Heart right ventricle (tissue), 16 donors: ENCODE data around the gene NRXN3. TPM values are rescaled to one million over a fixed set of nuclear protein-coding genes. Genes with fewer than 3 reads are reported as not detected.

ENCODE experiments used
- ATAC-seq, 8 donors: fragments of 200-7000 bp; cut with Tn5 transposase; one replicate each; pipeline ENCODE4 v1.9.1; 2020; ENCODE audit warnings: mild to moderate bottlenecking in 8 of 8, moderate library complexity in 8 of 8, moderate number of reproducible peaks in 1 of 8
- DNase-seq, 2 donors: peaks; one replicate each; pipeline ENCODE4 v3.0.0-alpha.2; 2020
- H3K27ac ChIP-seq, 10 donors: fragments of 200-600 bp; sonication (generic) in 2 of 10; one replicate each; pipeline versions ENCODE4 v1.5.0 to v1.8.0; 2020 to 2022; ENCODE audit warnings: mild to moderate bottlenecking in 3 of 10
- H3K27me3 ChIP-seq, 7 donors: fragments of 200-600 bp; one replicate each; pipeline ENCODE4 v1.8.0; 2021 to 2022; ENCODE audit warnings: mild to moderate bottlenecking in 2 of 7
- H3K36me3 ChIP-seq, 9 donors: fragments of 200-600 bp; sonication (generic) in 1 of 9; one replicate each; pipeline versions ENCODE4 v1.5.0 to v1.8.0; 2020 to 2022; ENCODE audit warnings: mild to moderate bottlenecking in 2 of 9
- H3K4me1 ChIP-seq, 9 donors: fragments of 200-600 bp; sonication (generic) in 1 of 9; one replicate each; pipeline versions ENCODE4 v1.5.0 to v1.8.0; 2020 to 2022; ENCODE audit warnings: mild to moderate bottlenecking in 4 of 9
- H3K4me3 ChIP-seq, 10 donors: fragments of 200-600 bp; sonication (generic) in 2 of 10; one replicate each; pipeline versions ENCODE4 v1.5.0 to v1.8.0; 2020 to 2022; ENCODE audit warnings: mild to moderate bottlenecking in 7 of 10, moderate library complexity in 2 of 10
- H3K9me3 ChIP-seq, 11 donors: fragments of 200-600 bp in 10 of 11; sonication (generic) in 2 of 11; one replicate each; pipeline versions ENCODE4 v1.5.0 to v1.8.0; 2013 to 2022; ENCODE audit warnings: mild to moderate bottlenecking in 2 of 11, control low read depth in 1 of 11, moderate library complexity in 1 of 11
- WGBS, 2 donors: extraction: QIAGEN DNeasy Blood & Tissue Kit; methylation state at CpG; one replicate each; pipeline ENCODE4 v1.1.7; 2013; ENCODE audit warnings: inconsistent platforms in 1 of 2; 5-methylcytosine and 5-hydroxymethylcytosine counted together
- intact Hi-C, 10 donors: fragments of 100-400 bp; cut with DNase I; formaldehyde crosslinking; loops; one replicate each; pipeline versions ENCODE4 v1.11.1 to v1.14.2; 2022
- polyA plus RNA-seq, 2 donors: library from polyadenylated mRNA; stranded (reverse); fragments of 200-250 nt; gene quantifications; one replicate each; pipeline ENCODE4 v1.2.3, GENCODE V29; 2013
- total RNA-seq, 10 donors: library from RNA; stranded (reverse); fragmentation: NEBNext Ultra II Directional in 3 of 10; extraction: Animal tissue kit (Norgen Biotek cat#: 25700) in 3 of 10; gene quantifications; one replicate each; pipeline versions ENCODE4 v1.2.1 to v1.2.4, GENCODE V29; 2021 to 2023
- TF ChIP-seq, protein P1 (sequence below), 9 donors: fragments of 200-600 bp; sonication (generic) in 2 of 9; IDR thresholded peaks; one replicate each; pipeline versions ENCODE4 v1.5.0 to v1.8.0; 2021 to 2022; ENCODE audit warnings: antibody characterized with exemption in 9 of 9, mild to moderate bottlenecking in 5 of 9, moderate library complexity in 1 of 9
- donor health status: Arrhythmogenic right ventricular cardiomyopathy.
- donor health status: ischemic (EF 13 %, LVEDD 7.1; RV severe dilation, severe dysfunction).
- donor health status: healthy with polysubstance abuse.
- donor health status: DM: no; HTN: yes; CAD: no.
- donor health status: DM: no; HTN: no; CAD: no.
- donor health status: ischemic (EF 25% LVEDD 6.9; RV normal size, moderate dysfunction).
- donor health status: ischemic (EF 25% LVEDD 5.7; RV mildly dilated, moderate dysfunction).
- donor health status: healthy.
- donor health status: DM: yes; HTN: yes; CAD: no.
- donor health status: Ischemic cardiomyopathy.
- donor health status: ischemic (EF 35%, LVEDD 5.7; RV mildly dilated, moderate dysfunction).
- donor health status: nonischemic (EF 11% LVEDD 7.7; RV severe dilation, severe dysfunction).
- donor health status: DM: yes; HTN: yes; CAD: no.
- donor health status: PGD.
- donor health status: ischemic (EF 29% LVEDD 5.4; RV normal size, mild dysfunction).
- donor health status: nonischemic (EF 23%, LVEDD 6.1; RV moderate dilation, normal function).

NRXN3 gene
- total and polyA plus RNA-seq, 12 donors = 0.23 to 1.8 (median 0.87) TPM

- TF ChIP-seq, protein P1, sequence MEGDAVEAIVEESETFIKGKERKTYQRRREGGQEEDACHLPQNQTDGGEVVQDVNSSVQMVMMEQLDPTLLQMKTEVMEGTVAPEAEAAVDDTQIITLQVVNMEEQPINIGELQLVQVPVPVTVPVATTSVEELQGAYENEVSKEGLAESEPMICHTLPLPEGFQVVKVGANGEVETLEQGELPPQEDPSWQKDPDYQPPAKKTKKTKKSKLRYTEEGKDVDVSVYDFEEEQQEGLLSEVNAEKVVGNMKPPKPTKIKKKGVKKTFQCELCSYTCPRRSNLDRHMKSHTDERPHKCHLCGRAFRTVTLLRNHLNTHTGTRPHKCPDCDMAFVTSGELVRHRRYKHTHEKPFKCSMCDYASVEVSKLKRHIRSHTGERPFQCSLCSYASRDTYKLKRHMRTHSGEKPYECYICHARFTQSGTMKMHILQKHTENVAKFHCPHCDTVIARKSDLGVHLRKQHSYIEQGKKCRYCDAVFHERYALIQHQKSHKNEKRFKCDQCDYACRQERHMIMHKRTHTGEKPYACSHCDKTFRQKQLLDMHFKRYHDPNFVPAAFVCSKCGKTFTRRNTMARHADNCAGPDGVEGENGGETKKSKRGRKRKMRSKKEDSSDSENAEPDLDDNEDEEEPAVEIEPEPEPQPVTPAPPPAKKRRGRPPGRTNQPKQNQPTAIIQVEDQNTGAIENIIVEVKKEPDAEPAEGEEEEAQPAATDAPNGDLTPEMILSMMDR (IDR thresholded peaks at IDR 0.05) = no peak
- Histone ChIP-seq H3K4me3 (no peak overlapping the region), H3K9me3 (no peaks in the 10 kb centered on the region), H3K27me3 (peaks cover 0 to 20% (median 0%) of the 10 kb centered on the region in 7 donors), H3K4me1 (no peaks in the 10 kb centered on the region), H3K36me3 (no peaks in the 10 kb centered on the region), H3K27ac (no peak overlapping the region)
- intact Hi-C loops = no loop called here
- WGBS, 2 donors = 67 to 71% methylated on average over 5 of the region's 5 CpGs
- DNase-seq (no peak), ATAC-seq (no peak)
Measured at GRCh38 chr14:78232231-78233000, 62.2 kb downstream of the NRXN3 start.

- DNase-seq (no peak), ATAC-seq (no peak)
- H3K4me1 ChIP-seq = no peaks in the 10 kb centered on the region
- 81 to 82% methylated on average over 10 of the region's 10 CpGs for WGBS, 2 donors
- TF ChIP-seq, protein P1 (IDR thresholded peaks at IDR 0.05) = no peak
- no peaks in the 10 kb centered on the region for H3K36me3 ChIP-seq
- intact Hi-C loops = no loop called here
- peaks cover 0 to 13% (median 0%) of the 10 kb centered on the region in 7 donors for H3K27me3 ChIP-seq
- H3K9me3 ChIP-seq = no peaks in the 10 kb centered on the region
- no peak overlapping the region for H3K4me3 ChIP-seq
- H3K27ac ChIP-seq = no peak overlapping the region
Measured at GRCh38 chr14:78238141-78238540, 68.0 kb downstream of the NRXN3 start.

- Histone ChIP-seq H3K9me3 (no peaks in the 10 kb centered on the region), H3K36me3 (no peaks in the 10 kb centered on the region), H3K4me3 (no peak overlapping the region), H3K27ac (no peak overlapping the region), H3K27me3 (peaks cover 0 to 10% (median 0%) of the 10 kb centered on the region in 7 donors), H3K4me1 (no peaks in the 10 kb centered on the region)
- intact Hi-C loops = no loop called here
- DNase-seq (no peak), ATAC-seq (no peak)
- TF ChIP-seq, protein P1 (IDR thresholded peaks at IDR 0.05) = no peak
- WGBS, 2 donors = 73 to 78% methylated on average over 3 of the region's 3 CpGs
Measured at GRCh38 chr14:78240567-78240966, 70.4 kb downstream of the NRXN3 start.

DNA sequence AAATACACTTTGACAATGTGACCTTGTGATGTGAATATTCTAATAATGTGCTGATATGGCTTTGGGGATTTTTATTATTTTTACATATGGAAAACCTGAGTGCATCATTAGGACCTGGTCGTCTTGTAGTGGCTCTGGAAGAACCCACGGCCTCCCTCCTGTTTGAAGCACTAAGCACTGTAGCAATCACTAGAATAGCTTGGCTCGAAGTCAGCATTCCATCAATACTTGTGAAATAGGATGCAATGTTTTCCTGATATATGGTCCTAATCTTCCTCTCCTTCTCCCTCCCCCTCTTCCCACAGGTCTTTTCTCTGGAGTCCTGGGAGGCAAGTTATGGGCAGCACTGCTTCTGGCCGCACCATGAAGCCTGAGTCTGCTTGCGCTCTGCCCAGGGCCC is 71.9 kb downstream of the NRXN3 start:
- ATAC-seq (no peak), DNase-seq (no peak)
- intact Hi-C loops = no loop called here
- Histone ChIP-seq H3K27me3 (peaks cover 0 to 12% (median 0%) of the 10 kb centered on the region in 7 donors), H3K36me3 (no peaks in the 10 kb centered on the region), H3K4me3 (no peak overlapping the region), H3K4me1 (no peaks in the 10 kb centered on the region), H3K9me3 (no peaks in the 10 kb centered on the region), H3K27ac (no peak overlapping the region)
- 40 to 47% methylated on average over 5 of the region's 5 CpGs for WGBS, 2 donors
- TF ChIP-seq, protein P1 (IDR thresholded peaks at IDR 0.05) = no peak
